ENCODE results near the gene FUS. TPM values are rescaled to one million over a fixed set of nuclear protein-coding genes. Genes with fewer than 3 reads are reported as not detected.

The FUS gene
- total and polyA plus RNA-seq, 2 of the 13 experiments (the other 11 are each of a cell fraction or from before 2014, with no cell fraction given) = 68.1 to 168 TPM

- TF ChIP-seq ELK4 (CRISPR knock-in tag; IDR thresholded peaks at IDR 0.05; ENCODE audit: borderline replicate concordance) (no peak; the same call in 1 of the 2 replicates), ZNF720 (CRISPR knock-in tag; IDR thresholded peaks at IDR 0.05) (no peak), MTF1 (CRISPR knock-in tag; IDR thresholded peaks at IDR 0.05) (no peak), ZNF256 (CRISPR knock-in tag; conservative IDR thresholded peaks at IDR 0.05) (no peak), SKI (IDR thresholded peaks at IDR 0.05; ENCODE audit: partially characterized antibody) (no peak), RCOR2 (CRISPR knock-in tag; IDR thresholded peaks at IDR 0.05) (no peak), ZNF746 (CRISPR knock-in tag; IDR thresholded peaks at IDR 0.05) (no peak), PRDM15 (CRISPR knock-in tag; IDR thresholded peaks at IDR 0.05) (no peak), NR2F1 (CRISPR knock-in tag; IDR thresholded peaks at IDR 0.05) (no peak), HBP1 (CRISPR knock-in tag; IDR thresholded peaks at IDR 0.05; ENCODE audit: low read depth) (no peak), PCBP1 (IDR thresholded peaks at IDR 0.05; ENCODE audit: borderline replicate concordance, low read depth, low read length) (peak; percentile 85; the same call in 1 of the 2 replicates), GMEB1 (CRISPR knock-in tag; IDR thresholded peaks at IDR 0.05; ENCODE audit: borderline replicate concordance) (peak; percentile 11; the same call in 1 of the 2 replicates), PAF1 (CRISPR knock-in tag; IDR thresholded peaks at IDR 0.05) (no peak), ZNF136 (CRISPR knock-in tag; IDR thresholded peaks at IDR 0.05; ENCODE audit: low read depth) (no peak), ELF3 (CRISPR knock-in tag; IDR thresholded peaks at IDR 0.05) (no peak), NFKBIZ (CRISPR knock-in tag; IDR thresholded peaks at IDR 0.05) (no peak), ARID2 (CRISPR knock-in tag; IDR thresholded peaks at IDR 0.05; ENCODE audit: borderline replicate concordance) (no peak), NFIB (CRISPR knock-in tag; IDR thresholded peaks at IDR 0.05; ENCODE audit: borderline replicate concordance) (no peak; the same call in 1 of the 2 replicates)
- TF ChIP-seq, protein P1, sequence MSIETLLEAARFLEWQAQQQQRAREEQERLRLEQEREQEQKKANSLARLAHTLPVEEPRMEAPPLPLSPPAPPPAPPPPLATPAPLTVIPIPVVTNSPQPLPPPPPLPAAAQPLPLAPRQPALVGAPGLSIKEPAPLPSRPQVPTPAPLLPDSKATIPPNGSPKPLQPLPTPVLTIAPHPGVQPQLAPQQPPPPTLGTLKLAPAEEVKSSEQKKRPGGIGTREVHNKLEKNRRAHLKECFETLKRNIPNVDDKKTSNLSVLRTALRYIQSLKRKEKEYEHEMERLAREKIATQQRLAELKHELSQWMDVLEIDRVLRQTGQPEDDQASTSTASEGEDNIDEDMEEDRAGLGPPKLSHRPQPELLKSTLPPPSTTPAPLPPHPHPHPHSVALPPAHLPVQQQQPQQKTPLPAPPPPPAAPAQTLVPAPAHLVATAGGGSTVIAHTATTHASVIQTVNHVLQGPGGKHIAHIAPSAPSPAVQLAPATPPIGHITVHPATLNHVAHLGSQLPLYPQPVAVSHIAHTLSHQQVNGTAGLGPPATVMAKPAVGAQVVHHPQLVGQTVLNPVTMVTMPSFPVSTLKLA (IDR thresholded peaks at IDR 0.05) = peak; percentile 39; the same call in 1 of the 2 replicates
Measured at GRCh38 chr16:31138621-31139578, 41.0 kb upstream of the FUS start (continued).

All from HepG2 (cell line).